NCI-H2227 (cell line): ENCODE measurements around the gene CCDC38.

ENCODE experiments used
- DNase-seq: peaks from one replicate; lab custom pipeline; 2025; ENCODE audit not compliant: unreplicated experiment; lab: John Stamatoyannopoulos, UW

The CCDC38 gene

DNA sequence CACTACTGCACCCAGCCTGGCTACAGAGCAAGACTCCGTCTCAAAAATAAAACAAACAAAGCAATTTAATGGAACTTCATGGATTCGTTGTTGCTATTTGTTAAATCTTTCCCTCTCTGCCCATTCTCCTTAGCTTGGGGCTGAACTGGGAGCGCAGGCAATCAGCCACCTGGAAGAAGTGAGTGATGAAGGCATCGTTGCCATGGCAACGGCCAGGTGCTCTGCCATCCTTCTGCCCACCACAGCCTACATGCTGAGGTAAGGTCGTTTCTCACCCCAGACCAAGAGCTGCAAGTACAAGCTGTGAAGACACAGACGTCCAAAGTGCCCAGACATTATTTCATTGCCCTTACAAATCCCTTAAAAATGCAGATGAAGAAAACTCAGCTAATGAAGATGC is 19.8 kb upstream of the CCDC38 start:
- no peak for DNase-seq

DNA sequence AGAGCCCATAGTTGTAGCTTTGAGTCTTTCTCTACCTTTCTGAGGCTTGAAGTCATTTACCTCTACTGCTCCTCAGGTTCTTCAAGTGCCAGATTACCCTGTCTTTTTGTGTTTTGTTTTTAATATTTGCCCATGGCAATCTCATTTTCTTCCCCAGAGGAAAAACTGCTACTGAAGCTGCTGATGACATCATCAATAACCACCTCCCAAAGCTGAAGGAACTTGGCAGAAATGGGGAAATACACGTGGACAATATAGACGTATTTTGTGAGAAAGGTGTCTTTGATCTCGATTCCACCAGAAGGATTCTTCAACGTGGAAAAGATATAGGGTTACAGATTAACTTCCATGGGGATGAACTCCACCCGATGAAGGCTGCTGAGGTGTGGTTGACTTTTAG is 17.8 kb upstream of the CCDC38 start:
- no peak for DNase-seq

DNA sequence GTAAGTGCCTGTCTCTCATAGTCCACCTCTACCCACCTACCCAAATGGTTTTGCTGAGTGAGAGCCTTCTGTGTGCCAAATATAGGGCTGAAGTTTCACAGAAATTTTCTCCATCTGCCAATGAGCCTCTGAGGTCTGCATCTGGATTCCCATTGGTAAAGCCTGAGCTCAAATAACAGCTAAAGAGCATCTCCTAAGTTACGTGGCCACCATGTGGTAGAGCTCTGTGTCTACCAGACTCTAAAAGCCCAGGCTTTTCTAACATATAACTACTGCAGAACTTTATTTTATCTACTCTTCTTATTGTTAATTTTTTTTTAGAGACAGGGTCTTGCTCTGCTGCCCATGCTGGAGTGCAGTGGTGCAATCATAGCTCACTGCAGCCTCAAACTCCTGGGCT is 16.7 kb upstream of the CCDC38 start:
- DNase-seq = peak; percentile 11

- no peak for DNase-seq
Measured at GRCh38 chr12:95956557-95957145, 14.2 kb upstream of the CCDC38 start.

GRCh38 chr12:95955549-95956159 is 13.2 kb upstream of the CCDC38 start:
- DNase-seq = no peak

- DNase-seq = no peak
Measured at GRCh38 chr12:95953000-95953399, 10.6 kb upstream of the CCDC38 start.

GRCh38 chr12:95951515-95951914 is 9.1 kb upstream of the CCDC38 start:
- no peak for DNase-seq

DNA sequence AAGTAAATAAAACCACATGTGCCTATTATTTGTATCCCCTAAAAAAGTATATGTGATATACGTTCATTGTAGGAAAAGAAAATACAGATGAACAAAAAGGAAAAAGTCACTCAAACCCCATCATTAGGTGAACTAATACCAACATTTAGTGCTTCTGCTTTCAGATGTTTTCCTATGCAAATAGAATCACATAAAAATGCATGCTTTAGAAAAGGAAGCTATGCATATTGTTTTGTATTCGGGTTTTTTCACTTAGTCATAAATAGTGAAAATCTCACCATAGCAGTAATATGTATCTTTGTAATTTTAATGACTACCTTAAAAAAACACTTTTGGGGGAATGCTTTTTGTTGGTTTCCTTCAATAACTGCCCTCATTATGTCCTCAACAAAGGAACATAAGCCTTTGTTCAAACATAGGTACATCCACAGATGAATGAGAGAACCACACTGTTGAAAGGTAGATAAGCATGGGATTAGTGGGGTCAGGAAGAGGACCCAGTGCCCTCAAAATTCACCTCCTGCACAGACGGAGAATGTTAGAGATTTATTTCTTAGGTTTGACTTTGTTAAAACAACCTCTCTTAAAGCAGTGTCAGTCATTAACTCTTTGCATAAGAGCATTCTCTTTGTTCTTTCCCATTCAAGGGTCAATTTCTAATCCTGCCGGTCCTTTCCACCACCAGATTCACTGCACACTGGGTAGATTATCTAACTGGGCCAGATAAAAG is 7.2 kb upstream of the CCDC38 start:
- no peak for DNase-seq

- DNase-seq = no peak
Measured at GRCh38 chr12:95944108-95944704, 1.8 kb upstream of the CCDC38 start.

- peak; percentile 63 for DNase-seq
Measured at GRCh38 chr12:95943330-95943842, 972 bp upstream of the CCDC38 start, which contains the start of gene AMDHD1. TSS of gene AMDHD1 (plus strand) at chr12:95943331. CDS start at chr12:95943399, 68 bp downstream.

GRCh38 chr12:95942101-95942523 is 302 bp downstream of the CCDC38 start:
- DNase-seq = peak; percentile 31

DNA sequence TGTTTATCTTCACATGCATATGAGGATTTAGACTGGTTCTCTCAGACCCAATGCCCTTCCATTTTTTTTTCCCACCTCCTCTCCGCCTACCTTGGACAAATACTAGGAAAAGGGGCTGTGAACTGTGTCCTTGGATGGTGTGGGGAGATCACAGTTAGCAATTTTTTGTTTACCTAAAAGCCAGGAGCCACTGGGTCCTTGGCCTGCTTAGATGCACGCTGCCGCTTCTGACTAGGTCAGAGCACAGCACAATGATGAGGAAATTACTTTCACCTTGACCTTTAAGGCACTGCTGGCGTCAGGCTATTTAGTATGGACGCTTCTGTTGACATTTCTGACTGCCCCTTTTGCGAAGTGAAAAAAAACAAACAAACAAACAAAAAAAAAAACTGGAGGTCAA is 1.9 kb downstream of the CCDC38 start:
- peak; percentile 12 for DNase-seq

- DNase-seq = no peak
Measured at GRCh38 chr12:95922231-95922630, 20.2 kb downstream of the CCDC38 start.

- DNase-seq = no peak
Measured at GRCh38 chr12:95919110-95919509, 23.3 kb downstream of the CCDC38 start.

DNA sequence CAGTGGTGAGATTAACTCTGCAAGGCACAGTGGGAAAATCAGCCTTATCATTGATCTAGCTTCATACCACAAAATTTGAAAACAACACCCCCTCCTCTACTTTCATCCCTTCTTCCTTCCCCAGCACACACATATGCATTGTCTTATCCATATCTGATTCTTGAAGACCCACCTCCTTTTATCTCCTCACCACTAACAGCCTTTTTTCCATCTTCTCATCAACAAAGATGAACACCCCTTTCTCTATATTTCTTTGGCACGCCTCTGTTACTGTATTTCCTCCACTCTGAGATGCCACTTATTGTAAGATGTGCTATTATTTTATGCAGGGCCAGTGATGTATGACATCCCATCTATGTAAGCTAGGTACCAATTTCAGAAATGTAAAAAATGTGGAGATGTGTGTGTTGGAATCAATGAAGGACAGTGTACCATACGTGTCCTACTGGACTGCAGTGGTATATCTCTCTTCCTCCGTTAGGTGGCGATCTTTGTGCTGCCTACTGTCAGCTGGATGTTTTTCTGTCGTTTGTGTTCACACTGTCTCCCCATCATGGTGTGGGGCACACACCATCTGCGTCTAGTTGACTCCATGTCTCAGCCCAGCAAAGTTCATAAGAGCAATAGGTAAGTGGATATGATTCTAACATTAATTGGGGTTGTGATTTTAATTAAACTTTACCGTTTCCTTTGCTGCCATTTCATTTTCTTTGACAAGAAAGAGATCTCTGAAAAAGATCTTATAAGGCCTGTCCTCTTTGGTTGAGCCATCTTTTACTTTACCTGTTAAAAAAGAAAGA is 24.0 kb downstream of the CCDC38 start:
- peak; percentile 59 for DNase-seq

- no peak for DNase-seq
Measured at GRCh38 chr12:95909871-95910270, 32.5 kb downstream of the CCDC38 start.

DNA sequence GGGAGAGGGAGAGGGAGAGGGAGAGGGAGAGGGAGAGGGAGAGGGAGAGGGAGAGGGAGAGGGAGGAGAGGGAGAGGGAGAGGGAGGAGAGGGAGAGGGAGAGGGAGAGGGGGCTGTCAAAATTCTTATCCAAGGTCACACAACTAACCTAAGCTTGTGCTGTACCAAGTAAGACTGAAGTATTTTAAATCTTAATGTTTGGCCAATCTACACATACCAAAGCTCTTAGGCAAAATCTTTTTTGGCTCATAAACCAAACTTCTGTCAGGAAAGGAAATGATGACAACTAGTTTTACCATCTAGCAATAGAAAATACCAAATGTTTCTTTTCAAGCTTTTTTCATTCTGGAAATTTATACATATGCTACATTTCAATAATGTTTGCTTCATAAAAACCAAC is 33.8 kb downstream of the CCDC38 start:
- DNase-seq = no peak

- no peak for DNase-seq
Measured at GRCh38 chr12:95898081-95898480, 44.3 kb downstream of the CCDC38 start.

- no peak for DNase-seq
Measured at GRCh38 chr12:95896846-95897245, 45.6 kb downstream of the CCDC38 start.

GRCh38 chr12:95890958-95891357 is 51.5 kb downstream of the CCDC38 start:
- no peak for DNase-seq

GRCh38 chr12:95887311-95887710 is 55.1 kb downstream of the CCDC38 start:
- DNase-seq = no peak
